ENCODE results near the gene TMEM238.
"Not testable (repeated sequence)": the region's sequence is repeated elsewhere in the genome, so short reads cannot be mapped to it uniquely, and the experiment has no call there.

The TMEM238 gene

GRCh38 chr19:55424518-55424917 lies 40.4 kb upstream of the TMEM238 start:
- no peaks in the 10 kb centered on the region for H3K36me3 ChIP-seq (ENCODE audit: control insufficient read depth, insufficient read depth, low read length)
- peaks cover 2% of the 10 kb centered on the region for H3K27me3 ChIP-seq (replicated peaks; ENCODE audit: control insufficient read depth, insufficient read depth, low read length)
- no peak overlapping the region for H3K4me3 ChIP-seq (replicated peaks; ENCODE audit: low read depth, low read length)
- TF ChIP-seq CTCF (IDR thresholded peaks at IDR 0.05; ENCODE audit: insufficient read depth, low read length, poor library complexity, severe bottlenecking), result no peak
- no peak for DNase-seq (ENCODE audit: extremely low read depth, insufficient read length)

GRCh38 chr19:55423225-55424005 lies 39.3 kb upstream of the TMEM238 start:
- no peak for TF ChIP-seq CTCF (IDR thresholded peaks at IDR 0.05; ENCODE audit: insufficient read depth, low read length, poor library complexity, severe bottlenecking)
- no peak for DNase-seq (ENCODE audit: extremely low read depth, insufficient read length)
- H3K4me3 ChIP-seq (replicated peaks; ENCODE audit: low read depth, low read length), result no peak overlapping the region
- H3K27me3 ChIP-seq (replicated peaks; ENCODE audit: control insufficient read depth, insufficient read depth, low read length), result peaks cover 2% of the 10 kb centered on the region
- no peaks in the 10 kb centered on the region for H3K36me3 ChIP-seq (ENCODE audit: control insufficient read depth, insufficient read depth, low read length)

- not testable (repeated sequence) for H3K27me3 ChIP-seq (replicated peaks; ENCODE audit: control insufficient read depth, insufficient read depth, low read length); H3K36me3 ChIP-seq (ENCODE audit: control insufficient read depth, insufficient read depth, low read length); H3K4me3 ChIP-seq (replicated peaks; ENCODE audit: low read depth, low read length); DNase-seq (ENCODE audit: extremely low read depth, insufficient read length)
Measured at GRCh38 chr19:55421281-55421680, 37.2 kb upstream of the TMEM238 start.

- H3K36me3 ChIP-seq (ENCODE audit: control insufficient read depth, insufficient read depth, low read length), result no peaks in the 10 kb centered on the region
- no peak overlapping the region for H3K4me3 ChIP-seq (replicated peaks; ENCODE audit: low read depth, low read length)
- TF ChIP-seq CTCF (IDR thresholded peaks at IDR 0.05; ENCODE audit: insufficient read depth, low read length, poor library complexity, severe bottlenecking), result no peak
- peaks cover 2% of the 10 kb centered on the region for H3K27me3 ChIP-seq (replicated peaks; ENCODE audit: control insufficient read depth, insufficient read depth, low read length)
- no peak for DNase-seq (ENCODE audit: extremely low read depth, insufficient read length)
Measured at GRCh38 chr19:55419624-55420236, 35.6 kb upstream of the TMEM238 start.

- TF ChIP-seq CTCF (IDR thresholded peaks at IDR 0.05; ENCODE audit: insufficient read depth, low read length, poor library complexity, severe bottlenecking), result no peak
- DNase-seq (ENCODE audit: extremely low read depth, insufficient read length), result no peak
- Histone ChIP-seq H3K4me3 (replicated peaks; ENCODE audit: low read depth, low read length) (no peak overlapping the region), H3K36me3 (ENCODE audit: control insufficient read depth, insufficient read depth, low read length) (no peaks in the 10 kb centered on the region), H3K27me3 (replicated peaks; ENCODE audit: control insufficient read depth, insufficient read depth, low read length) (peaks cover 2% of the 10 kb centered on the region)
Measured at GRCh38 chr19:55419103-55419502, 35.0 kb upstream of the TMEM238 start.

- no peaks in the 10 kb centered on the region for H3K36me3 ChIP-seq (ENCODE audit: control insufficient read depth, insufficient read depth, low read length)
- H3K4me3 ChIP-seq (replicated peaks; ENCODE audit: low read depth, low read length), result no peak overlapping the region
- no peaks in the 10 kb centered on the region for H3K27me3 ChIP-seq (replicated peaks; ENCODE audit: control insufficient read depth, insufficient read depth, low read length)
- no peak for DNase-seq (ENCODE audit: extremely low read depth, insufficient read length)
- peak; percentile 70 for TF ChIP-seq CTCF (IDR thresholded peaks at IDR 0.05; ENCODE audit: insufficient read depth, low read length, poor library complexity, severe bottlenecking)
Measured at GRCh38 chr19:55418185-55418584, 34.1 kb upstream of the TMEM238 start.

All from GM06990 (cell line).